ENCODE data around the gene RPGRIP1L. TPM values are rescaled to one million over a fixed set of nuclear protein-coding genes. Genes with fewer than 3 reads are reported as not detected.

Gene RPGRIP1L
- total RNA-seq, 1 experiment from 2014 or later, result 3.8 TPM

DNA sequence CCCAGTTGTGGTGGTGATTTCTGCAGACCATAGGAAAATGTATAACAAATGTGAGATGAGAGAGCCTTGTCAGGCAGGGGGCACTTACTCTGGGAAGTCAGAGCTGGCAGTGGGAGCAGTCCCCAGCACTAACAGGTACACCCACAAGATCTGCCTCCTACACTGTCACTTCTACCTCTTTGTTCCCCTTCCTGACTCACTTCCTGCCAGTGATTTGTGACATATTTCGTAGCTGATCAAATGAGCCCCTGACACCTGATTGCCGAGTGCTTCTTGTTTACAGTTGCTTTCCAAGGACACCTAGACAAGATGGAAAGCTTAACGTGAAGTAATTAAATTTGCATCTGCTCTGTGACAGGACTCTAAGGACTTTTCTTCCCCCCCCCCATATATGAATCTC, 40.8 kb upstream of the RPGRIP1L start:
- Histone ChIP-seq H3K36me3 (ENCODE audit: low read depth, low read length) (no peaks in the 10 kb centered on the region), H3K4me1 (ENCODE audit: insufficient read depth, low read length) (peaks cover 26% of the 10 kb centered on the region), H2AFZ (ENCODE audit: low read length) (no peak overlapping the region), H4K20me1 (ENCODE audit: low read length) (no peaks in the 10 kb centered on the region), H3K4me2 (ENCODE audit: low read length) (peak overlapping the region; percentile 69), H3F3A (ENCODE audit: low read length, unreplicated experiment) (no peaks in the 10 kb centered on the region), H3K9me2 (replicated peaks; ENCODE audit: low read length) (no peaks in the 10 kb centered on the region), H3K27ac (ENCODE audit: low read length) (peak overlapping the region; percentile 81), H3K9me3 (ENCODE audit: low read length) (no peaks in the 10 kb centered on the region), H3K4me3 (ENCODE audit: low read length) (peak overlapping the region; percentile 13; the same call in 1 of the 2 replicates), H3K79me2 (ENCODE audit: low read length) (peaks cover 32% of the 10 kb centered on the region), H3K27me3 (ENCODE audit: low read length) (no peaks in the 10 kb centered on the region), H3K9ac (ENCODE audit: low read length) (no peak overlapping the region)
- POLR2A ChIA-PET (ENCODE audit: unreplicated experiment), result no interaction called here
- DNase-seq, result peak; percentile 39
- intact Hi-C loops (cut with micrococcal nuclease), result loop anchor here (10.0 kb wide), 1 partner anchor 190 kb away; no protein-coding TSS in a partner anchor
- CTCF ChIA-PET, result interaction anchor here (0.5 kb wide), 1 partner anchor 14 kb away, joined by 4 read pairs; no protein-coding TSS in a partner anchor
- no TSS peak for BruUV-seq (replicated peaks)
- ATAC-seq, result peak; percentile 18; the same call in 1 of the 2 replicates
- no peak for TF ChIP-seq EZH2phosphoT487 (IDR thresholded peaks at IDR 0.05; ENCODE audit: borderline replicate concordance, low read length)
- TF ChIP-seq EZH2 (IDR thresholded peaks at IDR 0.05; ENCODE audit: low read length, unreplicated experiment), result no peak
- TF ChIP-seq, protein P1, sequence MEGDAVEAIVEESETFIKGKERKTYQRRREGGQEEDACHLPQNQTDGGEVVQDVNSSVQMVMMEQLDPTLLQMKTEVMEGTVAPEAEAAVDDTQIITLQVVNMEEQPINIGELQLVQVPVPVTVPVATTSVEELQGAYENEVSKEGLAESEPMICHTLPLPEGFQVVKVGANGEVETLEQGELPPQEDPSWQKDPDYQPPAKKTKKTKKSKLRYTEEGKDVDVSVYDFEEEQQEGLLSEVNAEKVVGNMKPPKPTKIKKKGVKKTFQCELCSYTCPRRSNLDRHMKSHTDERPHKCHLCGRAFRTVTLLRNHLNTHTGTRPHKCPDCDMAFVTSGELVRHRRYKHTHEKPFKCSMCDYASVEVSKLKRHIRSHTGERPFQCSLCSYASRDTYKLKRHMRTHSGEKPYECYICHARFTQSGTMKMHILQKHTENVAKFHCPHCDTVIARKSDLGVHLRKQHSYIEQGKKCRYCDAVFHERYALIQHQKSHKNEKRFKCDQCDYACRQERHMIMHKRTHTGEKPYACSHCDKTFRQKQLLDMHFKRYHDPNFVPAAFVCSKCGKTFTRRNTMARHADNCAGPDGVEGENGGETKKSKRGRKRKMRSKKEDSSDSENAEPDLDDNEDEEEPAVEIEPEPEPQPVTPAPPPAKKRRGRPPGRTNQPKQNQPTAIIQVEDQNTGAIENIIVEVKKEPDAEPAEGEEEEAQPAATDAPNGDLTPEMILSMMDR (conservative IDR thresholded peaks at IDR 0.05; ENCODE audit: low read depth, low read length), result no peak

DNA sequence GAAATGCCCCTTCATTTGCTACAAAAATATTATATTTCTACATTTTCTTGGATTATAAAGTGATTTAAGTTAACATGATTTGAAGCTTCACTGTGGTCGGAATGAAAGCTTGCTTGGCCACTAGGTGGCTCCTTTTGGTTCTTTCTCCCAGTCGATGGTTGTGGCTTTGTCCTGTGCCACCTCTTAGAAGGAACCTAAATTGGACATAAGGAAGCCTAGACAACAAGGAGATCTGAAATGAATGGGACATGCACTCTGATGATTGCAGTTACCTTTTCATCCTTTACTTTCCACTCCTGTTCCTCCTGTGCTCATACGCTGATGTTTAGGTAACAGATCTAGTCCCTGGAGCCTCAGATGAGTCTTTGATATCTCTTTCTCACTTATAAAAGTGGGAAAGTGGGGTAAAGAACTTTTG, 39.5 kb upstream of the RPGRIP1L start:
- Histone ChIP-seq H3K9me3 (ENCODE audit: low read length) (no peaks in the 10 kb centered on the region), H3F3A (ENCODE audit: low read length, unreplicated experiment) (no peaks in the 10 kb centered on the region), H3K36me3 (ENCODE audit: low read depth, low read length) (no peaks in the 10 kb centered on the region), H3K79me2 (ENCODE audit: low read length) (peaks cover 36% of the 10 kb centered on the region), H3K4me3 (ENCODE audit: low read length) (no peak overlapping the region), H3K27ac (ENCODE audit: low read length) (no peak overlapping the region), H3K9ac (ENCODE audit: low read length) (no peak overlapping the region), H4K20me1 (ENCODE audit: low read length) (no peaks in the 10 kb centered on the region), H3K4me1 (ENCODE audit: insufficient read depth, low read length) (peaks cover 26% of the 10 kb centered on the region), H2AFZ (ENCODE audit: low read length) (no peak overlapping the region), H3K27me3 (ENCODE audit: low read length) (no peaks in the 10 kb centered on the region), H3K4me2 (ENCODE audit: low read length) (no peak overlapping the region), H3K9me2 (replicated peaks; ENCODE audit: low read length) (no peaks in the 10 kb centered on the region)
- intact Hi-C loops (cut with micrococcal nuclease), result loop anchor here (10.0 kb wide), 1 partner anchor 188 kb away; no protein-coding TSS in a partner anchor
- TF ChIP-seq, protein P1 (conservative IDR thresholded peaks at IDR 0.05; ENCODE audit: low read depth, low read length), result peak; percentile 79
- TF ChIP-seq EZH2 (IDR thresholded peaks at IDR 0.05; ENCODE audit: low read length, unreplicated experiment), result no peak
- ChIA-PET CTCF (interaction anchor here (0.6 to 0.7 kb wide), 2 partner anchors 39 to 239 kb away, joined by 4 read pairs; partner anchors contain the start of genes FTO and RPGRIP1L), POLR2A (ENCODE audit: unreplicated experiment) (no interaction called here)
- DNase-seq, result peak; percentile 43
- no TSS peak for BruUV-seq (replicated peaks)
- ATAC-seq, result 0 out of 2 replicates have a peak, but pooled peaks have one; percentile 42

DNA sequence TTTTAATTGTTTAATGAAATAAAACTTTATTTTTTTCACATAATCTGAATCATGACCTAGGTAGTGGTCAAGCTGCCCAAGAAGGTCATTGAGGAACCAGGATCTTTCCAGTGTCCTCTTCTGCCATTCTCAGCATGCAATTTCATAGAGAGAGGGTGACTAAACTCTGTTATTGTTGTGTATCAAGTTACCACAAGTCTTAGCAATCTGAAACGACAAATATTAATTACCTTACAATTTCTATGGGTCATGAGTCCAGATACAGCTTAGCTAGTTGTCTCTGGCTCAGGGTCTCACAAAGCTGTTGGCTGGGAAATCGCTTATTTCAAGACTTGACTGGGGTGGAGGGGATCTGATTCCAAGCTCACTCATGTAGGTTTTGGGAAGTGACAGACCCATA, 37.9 kb upstream of the RPGRIP1L start:
- no peak overlapping the region for H3K27ac ChIP-seq (ENCODE audit: low read length)
- DNase-seq (peak; percentile 3), ATAC-seq (no peak)
- no peaks in the 10 kb centered on the region for H3K9me3 ChIP-seq (ENCODE audit: low read length)
- ChIA-PET CTCF (no interaction called here), POLR2A (ENCODE audit: unreplicated experiment) (no interaction called here)
- H2AFZ ChIP-seq (ENCODE audit: low read length), result no peak overlapping the region
- no peaks in the 10 kb centered on the region for H3K9me2 ChIP-seq (replicated peaks; ENCODE audit: low read length)
- H3K9ac ChIP-seq (ENCODE audit: low read length), result no peak overlapping the region
- peaks cover 20% of the 10 kb centered on the region for H3K79me2 ChIP-seq (ENCODE audit: low read length)
- no peaks in the 10 kb centered on the region for H3F3A ChIP-seq (ENCODE audit: low read length, unreplicated experiment)
- intact Hi-C loops (cut with micrococcal nuclease), result loop anchor here (10.0 kb wide), 1 partner anchor 187 kb away; no protein-coding TSS in a partner anchor
- no peaks in the 10 kb centered on the region for H4K20me1 ChIP-seq (ENCODE audit: low read length)
- H3K4me1 ChIP-seq (ENCODE audit: insufficient read depth, low read length), result peaks cover 26% of the 10 kb centered on the region
- no TSS peak for BruUV-seq (replicated peaks)
- no peak overlapping the region for H3K4me2 ChIP-seq (ENCODE audit: low read length)
- TF ChIP-seq EZH2phosphoT487 (IDR thresholded peaks at IDR 0.05; ENCODE audit: borderline replicate concordance, low read length), result no peak
- TF ChIP-seq, protein P1 (conservative IDR thresholded peaks at IDR 0.05; ENCODE audit: low read depth, low read length), result no peak
- TF ChIP-seq EZH2 (IDR thresholded peaks at IDR 0.05; ENCODE audit: low read length, unreplicated experiment), result no peak
- no peak overlapping the region for H3K4me3 ChIP-seq (ENCODE audit: low read length)
- H3K27me3 ChIP-seq (ENCODE audit: low read length), result no peaks in the 10 kb centered on the region
- H3K36me3 ChIP-seq (ENCODE audit: low read depth, low read length), result no peaks in the 10 kb centered on the region

Data from PC-3 (cell line).